Stimulated activated CD4-positive, alpha-beta T cell treated with anti-CD3 and anti-CD28 coated beads, Interleukin-2, amount 100 ng/mL, for 48 hours (primary cell): Measurements from ENCODE around the gene ZSWIM4.

Experiments
- DNase-seq, 2 donors: peaks; one replicate each; pipeline ENCODE4 v3.0.0-alpha.2; 2020

The ZSWIM4 gene

DNA sequence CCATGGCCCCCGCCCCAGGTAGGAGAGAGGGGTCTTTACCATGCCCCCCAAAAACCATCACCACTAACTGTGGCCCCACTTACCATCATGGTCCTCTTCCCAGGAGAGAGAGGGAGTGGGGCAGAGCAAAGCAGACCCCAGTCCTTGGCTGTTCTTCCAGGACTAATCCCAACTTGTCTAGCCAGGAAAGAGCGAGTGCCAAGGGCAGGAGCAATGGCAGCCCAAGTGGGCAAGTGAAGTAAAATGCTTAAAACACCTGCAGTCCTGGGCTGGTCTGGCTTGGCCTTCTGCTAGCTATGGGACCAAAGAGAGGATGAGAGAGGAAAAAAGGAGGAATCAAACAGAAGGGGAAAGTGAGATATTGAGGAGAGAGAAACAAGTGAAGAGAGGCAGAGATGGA, 17.9 kb downstream of the ZSWIM4 start:
- no peak for DNase-seq

DNA sequence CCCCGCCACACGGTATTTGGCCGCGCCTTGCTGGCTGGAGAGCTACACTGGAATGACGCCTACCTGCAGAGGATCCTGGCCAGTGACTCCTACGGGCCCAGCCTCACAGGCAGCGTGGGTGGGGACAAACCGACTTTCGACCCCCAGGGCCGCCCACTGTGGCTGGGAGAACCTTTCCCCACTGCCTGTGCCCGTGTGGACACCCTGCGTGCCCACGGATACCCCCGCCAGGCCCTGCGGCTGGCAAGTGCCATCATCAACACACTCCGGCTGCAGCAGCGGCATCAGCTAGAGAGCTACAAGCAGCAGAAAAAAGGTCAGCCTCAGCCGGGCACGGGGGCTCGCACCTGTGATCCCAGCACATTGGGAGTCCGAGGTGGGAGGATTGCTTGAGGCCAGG, 19.3 kb downstream of the ZSWIM4 start:
- no peak for DNase-seq

DNA sequence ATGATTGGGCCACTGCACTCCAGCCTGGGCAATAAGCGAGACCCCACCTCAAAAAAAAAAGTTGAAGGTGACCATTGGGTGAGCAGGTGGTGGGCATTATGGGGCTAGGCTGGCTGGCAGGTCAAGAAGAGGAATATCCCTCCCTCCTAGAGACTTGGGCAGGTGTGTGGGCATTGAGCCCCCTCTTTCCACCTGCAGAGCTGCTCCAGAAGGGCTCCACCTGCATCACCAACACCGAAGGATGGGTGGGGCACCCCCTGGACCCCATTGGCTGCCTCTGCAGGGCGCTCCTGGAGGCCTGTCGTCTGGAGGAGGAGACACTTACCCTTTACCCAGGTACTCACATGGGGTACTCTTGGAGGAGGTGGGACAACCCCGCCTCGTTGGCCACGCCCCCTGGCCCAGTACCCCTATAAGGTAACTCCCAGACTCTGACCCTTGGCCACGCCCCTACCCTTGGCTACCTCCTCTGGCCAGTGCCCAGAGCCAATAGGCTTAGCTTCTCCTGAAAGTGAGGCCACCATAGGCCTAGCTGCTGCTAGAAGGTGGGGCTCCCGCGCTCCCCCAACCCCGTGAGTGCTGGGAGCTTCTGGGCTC, 21.9 kb downstream of the ZSWIM4 start:
- no peak for DNase-seq

DNA sequence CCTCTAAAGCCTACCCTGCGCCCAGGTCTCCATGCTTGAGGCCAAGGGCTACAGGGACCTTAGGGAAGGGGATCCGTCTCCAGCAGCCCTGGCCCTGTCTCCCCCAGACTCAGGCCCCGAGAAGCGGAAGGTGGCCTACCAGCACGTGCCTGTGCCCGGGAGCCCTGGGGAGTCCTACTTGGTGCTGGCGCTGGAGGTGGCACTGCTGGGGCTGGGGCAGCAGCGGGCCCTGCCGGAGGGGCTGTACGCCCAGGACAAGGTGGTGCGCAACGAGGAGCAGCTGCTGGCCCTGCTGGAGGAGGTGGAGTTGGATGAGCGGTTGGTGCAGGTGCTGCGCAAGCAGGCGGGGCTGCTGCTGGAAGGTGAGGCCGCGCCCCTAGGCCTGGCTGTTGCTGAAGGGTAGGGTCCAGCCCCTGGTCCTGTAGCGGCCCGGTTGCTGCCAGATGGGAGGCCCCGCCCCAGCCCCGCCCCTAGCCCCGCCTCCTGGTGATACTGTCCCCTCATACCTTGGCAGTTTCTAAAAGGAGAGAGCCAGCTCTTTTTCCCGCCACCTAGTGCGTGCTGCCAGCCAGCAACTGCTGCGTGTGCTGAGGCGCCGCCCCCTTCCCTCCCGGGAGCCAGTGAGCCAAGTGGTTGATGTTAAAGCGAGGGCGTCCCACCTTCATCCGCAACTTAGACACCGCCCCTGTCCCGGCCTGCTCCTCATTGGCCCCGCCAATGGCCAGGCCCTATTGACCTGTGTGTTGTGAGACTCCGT, 22.6 kb downstream of the ZSWIM4 start:
- DNase-seq, result peak in 1 of 2 donors; percentile 38

DNA sequence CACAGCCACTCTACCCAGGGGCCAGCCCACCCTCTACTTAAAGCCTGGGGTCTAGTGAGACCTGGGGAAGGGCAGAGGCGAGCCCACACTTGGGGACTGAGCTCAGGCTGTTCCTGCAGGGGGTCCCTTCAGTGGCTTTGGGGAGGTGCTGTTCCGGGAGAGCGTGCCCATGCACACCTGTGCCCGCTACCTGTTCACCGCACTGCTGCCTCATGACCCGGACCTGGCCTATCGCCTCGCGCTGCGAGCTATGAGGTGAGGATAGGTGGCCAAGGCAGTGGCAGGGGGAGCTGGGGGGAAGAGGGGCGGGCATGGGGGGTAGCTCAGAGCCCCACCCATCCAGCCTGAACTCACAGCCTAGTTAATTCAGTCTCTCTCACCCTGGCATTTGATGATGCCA, 24.0 kb downstream of the ZSWIM4 start:
- DNase-seq, result no peak

DNA sequence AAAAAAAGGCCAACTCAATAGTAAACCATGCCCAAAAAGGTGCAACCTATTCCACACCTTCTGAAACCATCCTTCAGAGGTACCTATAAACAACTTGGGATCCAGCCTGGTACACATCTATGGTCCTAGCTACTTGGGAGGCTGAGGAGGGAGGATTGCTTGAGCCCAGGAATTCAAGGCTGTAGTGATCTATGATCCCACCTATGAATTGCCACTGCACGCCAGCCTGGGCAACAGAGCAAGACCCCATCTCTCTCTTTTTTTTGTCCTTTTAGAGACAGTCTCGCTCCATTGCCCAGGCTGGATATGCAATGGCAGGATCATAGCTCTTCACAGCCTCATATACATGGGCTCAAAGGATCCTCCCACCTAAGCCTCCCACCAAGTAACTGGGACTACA, 26.0 kb downstream of the ZSWIM4 start:
- no peak for DNase-seq

DNA sequence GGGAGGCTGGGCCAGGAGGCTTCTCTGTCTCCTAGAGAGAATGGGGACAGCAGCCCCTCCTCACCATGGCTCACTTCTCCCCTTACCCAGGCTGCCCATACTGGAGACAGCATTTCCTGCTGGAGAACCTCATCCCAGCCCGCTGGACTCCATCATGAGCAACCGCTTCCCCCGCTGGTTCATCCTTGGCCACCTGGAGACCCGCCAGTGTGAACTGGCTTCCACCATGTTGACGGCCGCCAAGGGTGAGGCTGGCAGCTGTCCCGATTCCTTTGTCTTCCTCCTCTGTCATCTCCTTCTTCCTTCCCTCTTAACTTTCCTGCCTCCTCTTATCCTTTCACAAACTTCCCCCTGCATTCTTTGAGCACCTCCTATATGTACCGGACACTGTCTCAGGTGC, 28.0 kb downstream of the ZSWIM4 start:
- DNase-seq, result no peak

DNA sequence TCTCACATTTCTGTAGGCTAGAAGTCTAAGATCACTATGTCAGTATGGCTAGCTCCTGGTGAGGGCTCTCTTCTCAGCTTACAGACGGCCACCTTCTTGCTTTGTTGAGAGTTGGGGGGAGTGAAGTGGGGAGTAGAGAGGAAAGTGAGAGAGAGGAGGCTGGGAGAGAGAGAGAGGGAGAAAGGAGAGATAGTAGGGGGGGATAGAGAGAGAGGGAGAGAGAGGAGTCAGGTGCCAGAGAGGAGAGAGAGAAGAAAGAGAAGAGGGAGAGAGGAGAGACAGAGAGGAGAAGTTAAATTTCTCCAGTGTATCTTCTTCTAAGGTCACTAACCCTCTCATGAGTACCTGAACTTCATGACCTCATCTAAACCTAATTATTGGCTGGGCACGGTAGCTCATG, 28.7 kb downstream of the ZSWIM4 start:
- DNase-seq, result no peak

DNA sequence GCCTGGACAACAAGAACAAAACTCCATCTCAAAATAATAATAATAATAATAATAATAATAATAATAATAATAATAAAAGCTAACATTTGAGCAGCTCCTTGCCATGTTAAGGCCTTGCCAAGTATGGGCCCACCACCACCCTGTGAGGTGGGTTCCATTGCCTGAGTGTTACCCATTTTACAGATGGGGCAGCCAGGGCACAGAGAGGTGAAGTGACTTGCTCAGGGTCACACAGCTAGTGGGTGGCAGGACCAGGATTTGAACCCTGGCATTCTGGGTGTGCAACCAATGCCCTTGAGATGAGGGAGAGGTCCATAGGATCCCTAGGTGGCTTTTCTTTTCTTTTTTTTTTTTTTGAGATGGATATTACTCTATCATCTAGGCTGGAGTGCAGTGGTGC, 29.5 kb downstream of the ZSWIM4 start:
- DNase-seq, result no peak

DNA sequence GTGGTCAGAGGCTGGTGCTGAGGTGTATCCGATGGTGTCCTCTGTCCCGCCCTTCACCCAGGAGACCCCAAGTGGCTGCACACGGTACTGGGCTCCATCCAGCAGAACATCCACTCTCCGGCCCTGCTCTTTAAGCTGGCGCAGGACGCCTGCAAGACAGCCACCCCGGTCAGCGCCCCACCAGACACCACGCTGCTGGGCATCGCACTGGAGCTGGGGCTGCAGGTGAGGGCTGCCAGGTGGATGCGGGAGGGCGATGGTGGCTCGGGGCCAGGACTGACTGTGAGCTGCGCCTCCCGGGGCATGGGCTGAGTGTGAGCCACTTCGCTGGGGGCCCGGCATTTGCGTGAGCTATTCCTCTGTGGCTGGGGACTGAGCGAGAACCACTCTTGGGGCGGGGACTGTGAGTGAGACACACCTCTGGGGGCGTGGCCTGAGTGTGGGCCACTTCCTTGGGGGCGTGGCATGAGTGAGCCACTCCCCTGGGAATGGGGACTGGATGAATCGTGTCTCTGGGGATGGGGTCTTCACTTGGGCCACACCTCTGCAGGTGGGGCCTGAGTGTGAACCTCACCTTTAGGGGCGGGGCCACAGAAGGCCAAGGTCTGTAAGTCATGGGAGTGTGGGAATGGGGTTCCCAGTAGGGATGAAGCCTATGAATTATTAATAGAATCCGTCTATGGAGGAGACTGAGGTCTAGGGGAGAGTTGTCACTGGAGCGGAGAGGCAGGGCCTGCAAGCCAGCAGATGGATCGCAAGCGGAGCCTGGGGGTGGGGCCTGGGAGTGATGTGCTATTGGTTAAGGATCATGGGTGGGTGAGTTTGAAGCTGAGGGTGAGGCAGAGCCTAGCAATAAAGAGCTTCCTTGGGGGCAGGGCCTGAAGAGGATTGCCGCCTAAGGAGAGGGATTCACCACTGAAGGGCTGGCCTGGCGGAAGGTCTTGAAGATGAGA, 30.5 kb downstream of the ZSWIM4 start:
- no peak for DNase-seq

DNA sequence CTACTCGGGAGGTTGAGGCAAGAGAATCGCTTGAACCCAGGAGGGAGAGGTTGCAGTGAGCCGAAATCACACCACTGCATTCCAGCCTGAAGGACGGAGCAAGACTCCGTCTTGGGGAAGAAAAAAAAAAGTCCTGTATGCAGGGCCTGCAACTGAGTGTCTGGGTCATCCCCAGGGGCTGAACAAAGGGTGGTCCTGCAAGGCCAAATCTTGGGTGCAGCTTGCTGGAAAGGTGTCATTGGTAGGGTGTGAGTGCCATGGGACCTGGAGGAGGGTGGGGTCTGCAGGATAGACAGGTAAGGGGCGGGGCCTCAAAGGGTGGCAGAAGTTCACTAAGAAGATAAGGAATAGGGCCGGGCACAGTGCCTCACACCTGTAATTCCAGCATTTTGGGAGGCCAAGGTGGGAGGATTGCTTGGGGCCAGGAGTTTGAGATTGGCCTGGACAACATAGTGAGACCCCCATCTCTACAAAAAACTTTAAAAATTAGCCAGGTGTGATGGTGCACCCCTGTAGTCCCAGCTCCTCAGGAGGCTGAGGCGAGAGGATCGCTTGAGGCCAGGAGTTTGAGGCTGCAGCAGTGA, 31.5 kb downstream of the ZSWIM4 start:
- DNase-seq, result no peak

DNA sequence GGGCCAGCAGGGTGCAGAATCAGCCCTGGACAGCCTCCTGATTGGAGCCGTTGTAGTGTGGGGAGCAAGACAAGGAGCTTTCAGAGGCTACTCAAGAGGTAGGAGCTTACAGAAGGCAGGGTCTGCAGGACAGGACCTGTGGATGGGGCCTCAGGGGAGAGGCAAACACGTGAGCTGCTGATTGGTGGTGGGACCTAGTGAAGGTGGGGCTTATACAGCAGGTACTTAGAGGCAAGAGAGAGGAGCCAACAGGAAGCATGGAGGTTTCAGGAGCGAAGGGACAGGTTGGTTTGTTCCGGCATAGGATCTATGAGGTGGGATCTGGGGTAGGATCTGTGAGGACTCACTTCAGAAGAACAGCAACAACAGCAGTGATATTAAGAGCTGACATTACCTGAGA, 32.4 kb downstream of the ZSWIM4 start:
- no peak for DNase-seq

DNA sequence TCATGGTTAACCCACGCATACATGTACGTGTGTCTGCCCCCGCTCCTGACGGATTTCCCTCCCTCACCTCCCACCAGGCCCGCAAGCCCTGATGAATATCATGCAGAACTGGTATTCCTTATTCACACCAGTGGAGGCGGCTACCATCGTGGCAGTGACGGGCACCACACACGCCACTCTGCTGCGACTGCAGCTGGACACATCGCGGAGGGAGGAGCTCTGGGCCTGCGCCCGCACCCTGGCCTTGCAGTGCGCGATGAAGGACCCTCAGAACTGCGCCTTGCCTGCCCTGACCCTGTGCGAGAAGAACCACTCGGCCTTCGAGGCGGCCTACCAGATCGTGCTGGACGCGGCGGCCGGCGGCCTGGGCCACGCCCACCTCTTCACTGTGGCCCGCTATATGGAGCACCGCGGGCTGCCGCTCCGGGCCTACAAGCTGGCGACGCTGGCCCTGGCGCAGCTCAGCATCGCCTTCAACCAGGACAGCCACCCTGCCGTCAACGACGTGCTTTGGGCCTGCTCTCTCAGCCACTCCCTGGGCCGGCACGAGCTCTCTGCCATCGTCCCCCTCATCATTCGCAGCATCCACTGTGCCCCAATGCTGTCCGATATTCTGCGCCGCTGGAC, 35.0 kb downstream of the ZSWIM4 start:
- DNase-seq, result no peak

DNA sequence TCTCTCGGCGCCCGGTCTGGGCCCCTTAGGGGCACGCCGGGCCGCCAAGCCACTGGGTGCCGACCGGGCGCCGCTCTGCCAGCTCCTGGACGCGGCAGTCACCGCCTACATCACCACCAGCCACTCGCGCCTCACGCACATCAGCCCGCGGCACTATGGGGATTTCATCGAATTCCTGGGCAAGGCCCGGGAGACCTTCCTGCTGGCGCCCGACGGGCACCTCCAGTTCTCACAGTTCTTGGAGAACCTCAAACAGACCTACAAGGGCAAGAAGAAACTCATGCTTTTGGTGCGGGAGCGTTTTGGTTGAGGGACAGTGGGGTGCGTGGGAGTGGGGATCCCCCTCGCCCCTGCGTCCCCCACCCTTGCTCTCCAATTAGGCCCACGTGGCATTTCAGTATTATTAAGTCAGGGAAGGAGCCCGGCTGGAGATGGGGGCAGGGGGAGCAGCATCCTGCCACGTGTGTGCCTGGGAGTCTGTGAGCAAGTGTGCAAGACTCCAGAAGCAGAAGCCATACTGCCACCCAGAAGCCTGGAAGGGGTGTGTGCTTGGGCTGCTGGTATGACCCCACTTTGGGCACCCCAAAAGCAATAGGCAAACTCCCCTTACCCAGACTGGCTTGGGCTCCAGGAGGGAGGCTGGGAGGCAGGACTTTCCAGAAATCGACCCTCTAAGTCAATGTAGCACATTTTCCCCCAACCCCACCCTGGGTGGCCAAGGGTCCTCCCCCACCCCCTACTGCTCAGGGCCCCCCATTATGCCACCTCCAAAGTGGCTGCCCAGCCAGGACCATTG, 35.7 kb downstream of the ZSWIM4 start:
- no peak for DNase-seq

DNA sequence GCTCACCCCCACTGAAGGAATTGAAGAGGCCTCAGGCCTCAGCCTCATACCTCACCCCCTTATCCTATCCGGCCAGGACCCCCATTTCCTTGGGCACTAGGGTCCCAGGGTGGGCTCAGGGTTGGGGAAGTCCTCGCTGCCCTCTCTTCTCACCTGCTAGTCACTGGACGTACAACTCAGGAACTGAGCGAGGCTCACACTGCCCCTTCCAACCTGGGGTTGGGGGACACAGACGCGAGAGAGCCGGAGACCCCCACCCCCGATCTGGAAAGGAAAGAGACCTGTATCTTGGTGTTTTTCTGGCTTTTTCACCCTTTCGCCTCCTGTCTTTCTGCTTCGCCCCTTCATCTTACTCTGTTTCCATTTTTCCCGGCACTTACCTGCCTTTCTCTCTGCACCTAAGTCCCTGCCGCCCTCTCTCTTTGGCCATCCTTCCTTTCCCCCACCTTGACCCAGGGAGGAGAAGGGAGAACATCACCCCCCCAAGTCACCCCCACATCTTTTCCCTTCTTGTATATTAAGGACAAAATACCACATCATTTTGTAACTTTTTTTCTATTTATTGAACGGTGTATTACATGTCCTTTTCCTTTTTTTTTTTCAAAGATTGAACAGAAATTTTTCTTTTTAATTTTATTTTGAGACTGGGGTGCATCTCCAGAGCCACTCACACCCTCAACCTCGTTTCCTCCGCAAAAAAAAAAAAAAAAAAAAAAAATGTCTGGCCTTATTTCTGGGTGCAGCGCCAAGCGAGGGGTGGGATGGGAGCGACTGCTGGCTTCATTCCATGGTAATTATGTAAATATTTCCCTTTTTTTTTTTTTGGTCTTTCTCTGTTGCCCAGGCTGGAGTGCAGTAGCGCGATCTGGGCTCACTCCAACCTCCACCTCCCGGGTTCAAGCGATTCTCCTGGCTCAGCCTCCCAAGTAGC, 36.6 kb downstream of the ZSWIM4 start:
- DNase-seq, result no peak

DNA sequence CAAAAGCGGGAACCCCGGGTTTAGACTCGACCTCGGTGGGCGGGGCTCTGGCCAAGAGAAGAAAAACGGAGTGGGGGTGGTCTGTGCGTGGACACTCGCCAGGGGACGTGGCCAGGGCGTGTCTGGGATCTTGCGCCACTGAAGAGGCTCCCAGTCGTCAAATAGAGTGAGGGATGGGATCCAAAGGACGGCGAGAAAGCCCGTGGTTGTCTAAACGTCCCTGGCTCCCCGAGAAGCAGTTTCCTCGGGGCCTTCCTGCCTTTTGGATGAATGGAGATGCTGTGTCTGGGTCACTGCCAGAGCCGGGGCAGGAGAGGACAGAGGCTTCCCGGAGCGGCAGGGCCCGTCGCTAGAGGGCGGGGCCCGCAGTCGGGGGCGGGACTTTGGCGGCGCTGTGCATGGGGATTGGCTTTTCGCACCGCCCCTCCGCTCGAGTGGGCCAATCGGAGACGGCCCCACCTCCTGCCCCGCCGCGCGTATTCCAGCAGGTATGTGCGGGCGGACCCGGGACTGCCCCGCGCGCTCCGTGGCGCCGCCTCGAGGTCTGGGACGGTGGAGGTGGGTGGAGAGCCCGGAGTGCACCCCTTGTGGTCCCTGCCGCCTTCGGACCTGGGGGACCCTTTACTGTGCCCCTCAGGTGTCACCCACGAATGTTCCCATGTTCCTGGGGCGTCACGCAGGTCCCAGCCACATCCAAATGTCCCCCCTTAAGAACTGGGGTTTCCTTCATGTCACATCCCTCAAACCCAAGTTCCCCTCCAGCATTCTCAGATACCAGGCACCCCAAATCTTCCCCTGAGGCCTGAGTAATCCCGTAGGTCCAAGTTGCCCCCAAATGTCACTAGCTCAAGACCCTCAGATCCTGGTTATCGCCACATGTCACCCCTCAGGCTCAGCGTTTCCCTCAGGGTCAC, 38.3 kb downstream of the ZSWIM4 start:
- peak; percentile 92 to 94 for DNase-seq

DNA sequence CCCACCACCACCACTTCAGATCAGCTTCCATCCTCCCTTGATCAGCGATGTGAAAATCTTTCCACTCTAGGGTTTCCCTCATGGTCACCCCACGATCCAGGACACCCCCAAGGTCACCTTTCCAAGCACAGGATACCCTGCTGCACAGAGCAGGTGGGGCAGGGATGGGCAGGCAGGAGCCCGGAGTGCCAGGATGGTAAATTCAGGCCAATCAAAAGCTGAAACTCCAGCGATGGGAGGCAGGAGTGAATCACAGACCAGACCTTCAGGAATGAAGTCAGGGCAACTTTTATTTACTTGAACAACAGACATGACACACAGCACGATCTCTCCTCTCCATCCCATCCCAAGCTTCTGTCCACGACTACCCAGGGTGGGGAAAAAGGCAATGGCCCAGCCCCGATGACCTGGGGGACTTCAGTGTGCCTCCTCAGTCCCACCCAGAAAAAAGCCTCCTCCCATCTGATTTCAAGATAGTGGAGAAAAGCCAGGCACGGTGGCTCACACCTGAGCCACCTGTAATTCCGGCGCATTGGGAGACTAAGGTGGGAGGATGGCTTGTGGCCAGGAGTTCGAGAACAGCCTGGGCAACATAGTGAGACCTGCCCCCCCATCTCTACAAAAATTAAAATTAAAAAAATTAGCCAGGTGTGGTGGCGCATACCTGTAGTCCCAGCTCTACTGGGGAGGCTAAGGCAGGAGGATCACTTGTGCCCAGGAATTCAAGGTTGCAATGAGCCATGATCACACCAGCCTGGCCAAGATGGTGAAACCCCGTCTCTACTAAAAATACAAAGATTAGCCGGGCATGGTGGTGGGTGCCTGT, 39.2 kb downstream of the ZSWIM4 start:
- DNase-seq, result no peak

DNA sequence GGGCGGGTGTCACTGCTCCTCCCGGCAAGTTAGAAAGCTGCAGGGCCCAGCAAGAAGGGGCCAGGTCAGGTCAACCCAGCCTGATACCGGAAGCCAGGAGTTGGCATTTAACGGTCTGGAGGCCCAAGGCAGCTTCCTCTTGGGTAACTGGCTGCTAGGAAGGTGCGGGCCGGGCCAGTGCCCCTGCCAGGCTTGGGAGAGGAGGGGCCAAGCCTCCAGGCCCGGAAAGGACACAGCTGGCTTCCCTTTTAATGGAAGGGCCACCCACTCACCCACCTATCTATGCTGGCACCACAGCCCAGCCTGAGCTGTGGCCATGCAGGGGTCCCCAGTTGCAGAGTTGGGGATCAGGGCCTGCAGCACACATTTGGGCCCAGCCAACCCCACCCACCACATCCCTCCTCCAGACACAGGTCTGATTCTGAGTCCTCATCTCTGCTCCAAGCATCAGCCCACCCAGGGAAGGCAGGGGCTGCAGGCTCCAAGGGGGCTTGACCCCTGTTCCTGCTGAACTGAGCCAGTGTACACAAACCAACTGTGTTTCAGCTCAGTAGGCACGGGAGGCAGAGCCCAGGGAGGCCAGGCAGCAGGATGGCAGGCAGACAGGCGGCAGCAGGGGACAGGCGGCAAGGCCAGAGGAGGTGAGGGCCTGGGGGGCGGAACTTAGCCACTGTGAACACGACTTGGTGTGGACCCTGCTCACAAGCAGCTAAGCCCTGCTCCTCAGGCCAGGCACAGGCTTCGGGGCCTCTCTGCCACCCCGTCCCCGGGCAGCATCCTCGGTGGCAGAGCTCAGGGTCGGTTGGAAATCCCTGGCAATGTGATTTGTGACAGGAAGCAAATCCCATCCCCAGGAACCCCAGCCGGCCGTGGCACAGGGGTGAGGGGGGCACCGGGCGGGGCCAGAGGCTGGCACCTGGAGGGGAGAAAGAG, 40.8 kb downstream of the ZSWIM4 start:
- DNase-seq, result no peak
